ENCODE data around the gene TC2N. TPM values are rescaled to one million over a fixed set of nuclear protein-coding genes. Genes with fewer than 3 reads are reported as not detected.

Gene TC2N
- total and polyA plus RNA-seq, 2 of the 4 experiments (the other 2 are of a cell fraction) = 0.03 to 0.18 TPM

- Histone ChIP-seq H4K5ac (ENCODE audit: low read depth, low read length) (no peak overlapping the region), H2BK5ac (ENCODE audit: low read depth, low read length, poor library complexity, severe bottlenecking) (no peak overlapping the region), H3K27ac (ENCODE audit: insufficient read depth, low read length) (no peak overlapping the region), H3K9ac (ENCODE audit: low read depth, low read length) (no peak overlapping the region), H3K4me1 (ENCODE audit: control insufficient read depth, insufficient read depth, low read length) (no peaks in the 10 kb centered on the region), H2BK20ac (ENCODE audit: low read depth, low read length) (no peak overlapping the region), H3K23ac (ENCODE audit: low read depth, low read length) (no peak overlapping the region), H3K56ac (ENCODE audit: extremely low read depth, insufficient read depth, low read length) (no peak overlapping the region), H4K20me1 (ENCODE audit: insufficient read depth, low read length) (peaks cover 2% of the 10 kb centered on the region; the same call in 1 of the 2 replicates), H3K14ac (replicated peaks; ENCODE audit: low read depth, low read length) (no peak overlapping the region), H2AK9ac (replicated peaks; ENCODE audit: low read depth, low read length, poor library complexity) (no peak overlapping the region), H3K36me3 (ENCODE audit: control insufficient read depth, insufficient read depth, low read length) (peaks cover 58% of the 10 kb centered on the region), H2BK15ac (ENCODE audit: low read depth, low read length) (no peak overlapping the region), H3K9me3 (ENCODE audit: control insufficient read depth, insufficient read depth, low read length) (no peaks in the 10 kb centered on the region), H3K18ac (ENCODE audit: low read depth, low read length) (no peak overlapping the region), H4K91ac (ENCODE audit: insufficient read depth, low read depth, low read length) (no peak overlapping the region), H3K4ac (ENCODE audit: low read depth, low read length) (no peak overlapping the region), H4K8ac (ENCODE audit: low read depth in 2 of 2, low read length in 2 of 2) (no peak overlapping the region), H3K27me3 (ENCODE audit: control insufficient read depth, insufficient read depth, low read length) (no peaks in the 10 kb centered on the region), H2BK120ac (ENCODE audit: low read depth, low read length) (no peak overlapping the region), H2AFZ (replicated peaks; ENCODE audit: low read length, poor library complexity) (no peak overlapping the region), H3K4me2 (ENCODE audit: low read depth, low read length) (no peak overlapping the region), H3K9me1 (ENCODE audit: insufficient read depth, low read length) (peaks cover 14% of the 10 kb centered on the region; the same call in 1 of the 2 replicates), H2AK5ac (ENCODE audit: low read depth, low read length) (no peak overlapping the region), H3K4me3 (ENCODE audit: insufficient read depth, low read depth, low read length) (no peak overlapping the region), H3K79me1 (ENCODE audit: low read depth in 1 of 2, low read length in 2 of 2) (no peaks in the 10 kb centered on the region)
- BruUV-seq (replicated peaks) = no TSS peak
- CTCF ChIA-PET = no interaction called here
- dilution Hi-C loops (cut with HindIII; ENCODE audit: low sequenced_read_pairs, unreplicated experiment) = no loop called here
- intact Hi-C loops (cut with micrococcal nuclease) = no loop called here
- in situ Hi-C loops (cut with MboI; ENCODE audit: low sequenced_read_pairs) = no loop called here
- POLR2A ChIA-PET (ENCODE audit: unreplicated experiment) = no interaction called here
- TF ChIP-seq BHLHE40 (IDR thresholded peaks at IDR 0.05; ENCODE audit: low read depth, low read length) (no peak), CEBPB (IDR thresholded peaks at IDR 0.05; ENCODE audit: low read depth, low read length) (no peak), MAFK (IDR thresholded peaks at IDR 0.05; ENCODE audit: low read depth, low read length) (no peak), ELK1 (IDR thresholded peaks at IDR 0.05; ENCODE audit: borderline replicate concordance, low read depth, low read length) (no peak), SMC3 (IDR thresholded peaks at IDR 0.05; ENCODE audit: low read depth, low read length) (no peak)
- no CpG with 5 or more reads among the region's 4 CpGs for WGBS, 2 experiments (ENCODE audit: extremely low coverage in 2 of 2, insufficient read length in 1 of 2)
- no peak for DNase-seq
- ATAC-seq (ENCODE audit: low read depth) = no peak
Observed at GRCh38 chr14:91882776-91883175, 15.4 kb upstream of the TC2N start.
